ENCODE measurements around the gene SMOC1. TPM values are rescaled to one million over a fixed set of nuclear protein-coding genes. Genes with fewer than 3 reads are reported as not detected.

SMOC1 gene
- total RNA-seq, 6 experiments from 2014 or later: not detected

GRCh38 chr14:70033116-70033515 is 153.9 kb downstream of the SMOC1 start:
- Mint-ChIP-seq H3K4me3 (no peak overlapping the region), H3K4me1 (ENCODE audit: low read depth) (no peaks in the 10 kb centered on the region), H3K27ac (no peak overlapping the region), H3K27me3 (ENCODE audit: insufficient read depth) (0 out of 2 replicates have a peak, but pooled peaks cover 3% of the 10 kb centered on the region), H3K36me3 (ENCODE audit: low read depth) (no peaks in the 10 kb centered on the region), H3K9me3 (peaks cover 8% of the 10 kb centered on the region; the same call in 1 of the 2 replicates)
- no peak for DNase-seq
- TF ChIP-seq, protein P1, sequence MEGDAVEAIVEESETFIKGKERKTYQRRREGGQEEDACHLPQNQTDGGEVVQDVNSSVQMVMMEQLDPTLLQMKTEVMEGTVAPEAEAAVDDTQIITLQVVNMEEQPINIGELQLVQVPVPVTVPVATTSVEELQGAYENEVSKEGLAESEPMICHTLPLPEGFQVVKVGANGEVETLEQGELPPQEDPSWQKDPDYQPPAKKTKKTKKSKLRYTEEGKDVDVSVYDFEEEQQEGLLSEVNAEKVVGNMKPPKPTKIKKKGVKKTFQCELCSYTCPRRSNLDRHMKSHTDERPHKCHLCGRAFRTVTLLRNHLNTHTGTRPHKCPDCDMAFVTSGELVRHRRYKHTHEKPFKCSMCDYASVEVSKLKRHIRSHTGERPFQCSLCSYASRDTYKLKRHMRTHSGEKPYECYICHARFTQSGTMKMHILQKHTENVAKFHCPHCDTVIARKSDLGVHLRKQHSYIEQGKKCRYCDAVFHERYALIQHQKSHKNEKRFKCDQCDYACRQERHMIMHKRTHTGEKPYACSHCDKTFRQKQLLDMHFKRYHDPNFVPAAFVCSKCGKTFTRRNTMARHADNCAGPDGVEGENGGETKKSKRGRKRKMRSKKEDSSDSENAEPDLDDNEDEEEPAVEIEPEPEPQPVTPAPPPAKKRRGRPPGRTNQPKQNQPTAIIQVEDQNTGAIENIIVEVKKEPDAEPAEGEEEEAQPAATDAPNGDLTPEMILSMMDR (IDR thresholded peaks at IDR 0.05): no peak

DNA sequence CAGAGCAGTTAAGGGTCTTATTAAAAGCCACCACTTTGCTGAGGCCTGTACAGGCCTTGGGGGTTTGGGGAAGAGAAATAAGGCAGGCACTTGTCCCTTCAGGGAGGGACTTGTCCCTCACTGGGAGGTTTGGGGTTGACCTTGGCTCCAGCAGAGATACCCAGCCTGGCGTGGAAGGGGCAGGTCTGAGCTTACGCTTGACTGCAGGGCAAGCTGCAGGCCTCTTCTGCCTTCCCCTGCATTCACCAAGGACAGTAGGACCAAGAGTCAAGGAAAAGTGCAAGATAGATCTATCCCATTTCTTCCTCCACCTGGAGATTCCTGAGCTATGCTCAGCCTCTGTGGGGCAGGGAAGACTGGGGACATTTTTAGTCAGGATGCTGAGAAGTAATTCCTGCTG is 154.3 kb downstream of the SMOC1 start:
- DNase-seq: no peak
- H3K4me1 Mint-ChIP-seq (ENCODE audit: low read depth): no peaks in the 10 kb centered on the region
- TF ChIP-seq, protein P1 (IDR thresholded peaks at IDR 0.05): no peak
- H3K36me3 Mint-ChIP-seq (ENCODE audit: low read depth): no peaks in the 10 kb centered on the region
- H3K9me3 Mint-ChIP-seq: peaks cover 8% of the 10 kb centered on the region; the same call in 1 of the 2 replicates
- H3K4me3 Mint-ChIP-seq: no peak overlapping the region
- H3K27me3 Mint-ChIP-seq (ENCODE audit: insufficient read depth): peaks cover 4% of the 10 kb centered on the region; the same call in 1 of the 2 replicates
- no peak overlapping the region for H3K27ac Mint-ChIP-seq

DNA sequence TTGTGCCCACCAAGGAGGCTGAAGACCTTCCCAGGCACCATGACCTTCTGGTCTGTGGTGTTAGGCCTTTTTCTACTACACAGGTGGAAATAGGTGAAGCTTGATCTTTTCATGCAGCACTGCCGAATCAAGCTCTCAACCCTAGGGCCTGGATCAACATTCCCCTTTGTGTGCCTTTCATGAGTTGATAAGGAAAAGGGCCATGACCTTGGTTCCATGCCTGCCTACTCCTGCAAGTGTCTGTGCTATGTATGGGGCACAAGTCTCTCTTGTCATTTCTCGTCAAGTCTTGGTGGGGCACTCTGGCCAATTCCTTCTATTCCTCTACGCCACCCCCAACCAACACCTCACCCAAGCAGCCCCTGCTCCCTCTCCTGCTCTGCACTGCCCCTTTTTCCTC is 155.0 kb downstream of the SMOC1 start:
- H3K36me3 Mint-ChIP-seq (ENCODE audit: low read depth): no peaks in the 10 kb centered on the region
- TF ChIP-seq, protein P1 (IDR thresholded peaks at IDR 0.05): no peak
- H3K27ac Mint-ChIP-seq: no peak overlapping the region
- DNase-seq: no peak
- peaks cover 6% of the 10 kb centered on the region; the same call in 1 of the 2 replicates for H3K27me3 Mint-ChIP-seq (ENCODE audit: insufficient read depth)
- peaks cover 8% of the 10 kb centered on the region; the same call in 1 of the 2 replicates for H3K9me3 Mint-ChIP-seq
- H3K4me3 Mint-ChIP-seq: no peak overlapping the region
- no peaks in the 10 kb centered on the region for H3K4me1 Mint-ChIP-seq (ENCODE audit: low read depth)

- Mint-ChIP-seq H3K27me3 (ENCODE audit: insufficient read depth) (peaks cover 6% of the 10 kb centered on the region; the same call in 1 of the 2 replicates), H3K4me1 (ENCODE audit: low read depth) (no peaks in the 10 kb centered on the region), H3K4me3 (no peak overlapping the region), H3K27ac (no peak overlapping the region), H3K9me3 (peaks cover 8% of the 10 kb centered on the region; the same call in 1 of the 2 replicates), H3K36me3 (ENCODE audit: low read depth) (no peaks in the 10 kb centered on the region)
- TF ChIP-seq, protein P1 (IDR thresholded peaks at IDR 0.05): 0 out of 2 replicates have a peak, but pooled peaks have one; percentile 9
- DNase-seq: no peak
These were observed 157.4 kb downstream of the SMOC1 start for GRCh38 chr14:70036665-70037064.

GRCh38 chr14:70043001-70043400 is 163.8 kb downstream of the SMOC1 start:
- TF ChIP-seq, protein P1 (IDR thresholded peaks at IDR 0.05): no peak
- Mint-ChIP-seq H3K9me3 (no peaks in the 10 kb centered on the region; the same call in 1 of the 2 replicates), H3K4me1 (ENCODE audit: low read depth) (0 out of 2 replicates have a peak, but pooled peaks cover 9% of the 10 kb centered on the region), H3K4me3 (no peak overlapping the region), H3K27me3 (ENCODE audit: insufficient read depth) (peaks cover 6% of the 10 kb centered on the region), H3K36me3 (ENCODE audit: low read depth) (no peaks in the 10 kb centered on the region), H3K27ac (no peak overlapping the region)
- no peak for DNase-seq

Measured in HFFc6 (cell line).